AG04449 (cell line): ENCODE data around the gene PIP5K1B.

Experiments
- CTCF ChIA-PET: fragments of 350-600 bp; formaldehyde crosslinking; extraction: SDS; loops from one replicate; lab custom pipeline; 2021; ENCODE audit warnings: antibody characterized with exemption; lab: Yijun Ruan, JAX
- POLR2A ChIA-PET: fragments of 400-600, 350-600 bp; formaldehyde crosslinking; extraction: SDS; loops from one replicate; lab custom pipeline; 2020; ENCODE audit warnings: antibody characterized with exemption, inconsistent platforms; lab: Yijun Ruan, JAX
- DNase-seq: peaks from one replicate; pipeline ENCODE4 v3.0.0-alpha.2; 2010; ENCODE audit warnings: low read depth, low spot score
- H3K4me3 ChIP-seq: 2 replicates; pipeline ENCODE4 v1.5.1; 2011; ENCODE audit warnings: low read depth, mild to moderate bottlenecking, control low read depth, low read length
- TF ChIP-seq, protein P1 (sequence below): IDR thresholded peaks from one replicate; pipeline ENCODE4 v1.5.1; 2011; ENCODE audit warnings: mild to moderate bottlenecking, moderate library complexity, low read length, control low read depth, inconsistent platforms; ENCODE audit not compliant: insufficient read depth; ENCODE audit errors: missing control alignments

Gene PIP5K1B

DNA sequence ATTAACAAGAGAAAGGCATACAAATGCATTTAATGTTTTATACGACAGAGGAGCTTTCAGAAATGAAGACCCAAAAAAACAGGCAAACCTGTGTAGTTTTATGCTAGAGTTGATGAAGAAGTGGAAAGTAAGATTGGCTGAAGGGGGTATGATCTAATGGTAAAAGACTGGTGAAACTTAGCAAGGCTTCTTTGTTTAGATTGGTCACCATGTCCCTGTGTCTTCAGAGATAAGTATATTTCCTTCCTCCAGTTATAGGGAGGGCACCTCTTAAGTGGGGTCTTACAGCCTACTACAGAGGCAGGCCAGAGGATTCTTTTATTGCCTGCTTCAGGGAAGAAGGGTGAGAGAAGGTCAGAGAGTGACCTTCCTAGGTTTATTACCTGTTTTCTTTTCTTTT, 252.4 kb downstream of the PIP5K1B start:
- POLR2A ChIA-PET: no interaction called here
- no peak overlapping the region for H3K4me3 ChIP-seq
- TF ChIP-seq, protein P1, sequence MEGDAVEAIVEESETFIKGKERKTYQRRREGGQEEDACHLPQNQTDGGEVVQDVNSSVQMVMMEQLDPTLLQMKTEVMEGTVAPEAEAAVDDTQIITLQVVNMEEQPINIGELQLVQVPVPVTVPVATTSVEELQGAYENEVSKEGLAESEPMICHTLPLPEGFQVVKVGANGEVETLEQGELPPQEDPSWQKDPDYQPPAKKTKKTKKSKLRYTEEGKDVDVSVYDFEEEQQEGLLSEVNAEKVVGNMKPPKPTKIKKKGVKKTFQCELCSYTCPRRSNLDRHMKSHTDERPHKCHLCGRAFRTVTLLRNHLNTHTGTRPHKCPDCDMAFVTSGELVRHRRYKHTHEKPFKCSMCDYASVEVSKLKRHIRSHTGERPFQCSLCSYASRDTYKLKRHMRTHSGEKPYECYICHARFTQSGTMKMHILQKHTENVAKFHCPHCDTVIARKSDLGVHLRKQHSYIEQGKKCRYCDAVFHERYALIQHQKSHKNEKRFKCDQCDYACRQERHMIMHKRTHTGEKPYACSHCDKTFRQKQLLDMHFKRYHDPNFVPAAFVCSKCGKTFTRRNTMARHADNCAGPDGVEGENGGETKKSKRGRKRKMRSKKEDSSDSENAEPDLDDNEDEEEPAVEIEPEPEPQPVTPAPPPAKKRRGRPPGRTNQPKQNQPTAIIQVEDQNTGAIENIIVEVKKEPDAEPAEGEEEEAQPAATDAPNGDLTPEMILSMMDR: no peak
- CTCF ChIA-PET: no interaction called here
- no peak for DNase-seq

DNA sequence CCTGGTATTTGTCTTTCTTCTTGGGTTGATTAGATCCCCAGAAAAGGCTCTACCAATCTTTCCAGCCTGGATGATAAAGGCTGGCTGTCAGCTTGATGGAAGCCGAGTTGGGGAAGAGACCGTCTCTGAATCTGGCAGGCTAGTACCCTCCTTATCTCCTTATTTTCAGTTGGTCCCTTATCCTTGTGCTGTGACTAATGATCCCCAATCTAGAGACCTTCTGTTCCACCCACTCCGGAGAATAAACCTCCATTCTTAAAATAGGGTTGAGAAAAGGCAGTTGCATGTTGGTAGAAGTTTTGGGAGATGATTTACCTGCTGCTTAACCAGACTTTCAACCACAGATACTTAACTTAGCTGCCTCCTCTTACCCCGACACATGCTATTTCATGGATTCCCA, 256.5 kb downstream of the PIP5K1B start:
- no peak for DNase-seq
- TF ChIP-seq, protein P1: no peak
- CTCF ChIA-PET: no interaction called here
- H3K4me3 ChIP-seq: no peak overlapping the region
- POLR2A ChIA-PET: no interaction called here

DNA sequence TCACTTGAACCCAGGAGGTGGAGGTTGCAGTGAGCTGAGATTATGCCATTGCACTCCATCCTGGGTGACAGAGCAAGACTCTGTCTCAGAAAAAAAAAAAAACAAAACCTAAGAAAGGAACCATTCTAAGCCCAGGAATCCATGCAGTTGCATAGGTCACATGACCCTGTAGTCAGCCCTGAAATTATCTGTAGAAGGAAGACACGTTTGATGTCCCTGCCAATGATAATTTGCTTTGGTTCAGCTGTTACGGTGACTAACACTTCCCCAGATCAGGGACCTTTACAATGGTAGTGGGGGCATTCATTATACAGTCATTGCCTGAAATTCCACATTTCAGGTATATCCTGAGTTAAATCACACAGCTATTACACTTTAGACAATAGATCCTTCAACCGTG, 258.4 kb downstream of the PIP5K1B start:
- ChIA-PET CTCF (no interaction called here), POLR2A (no interaction called here)
- TF ChIP-seq, protein P1: no peak
- H3K4me3 ChIP-seq: no peak overlapping the region
- DNase-seq: no peak

DNA sequence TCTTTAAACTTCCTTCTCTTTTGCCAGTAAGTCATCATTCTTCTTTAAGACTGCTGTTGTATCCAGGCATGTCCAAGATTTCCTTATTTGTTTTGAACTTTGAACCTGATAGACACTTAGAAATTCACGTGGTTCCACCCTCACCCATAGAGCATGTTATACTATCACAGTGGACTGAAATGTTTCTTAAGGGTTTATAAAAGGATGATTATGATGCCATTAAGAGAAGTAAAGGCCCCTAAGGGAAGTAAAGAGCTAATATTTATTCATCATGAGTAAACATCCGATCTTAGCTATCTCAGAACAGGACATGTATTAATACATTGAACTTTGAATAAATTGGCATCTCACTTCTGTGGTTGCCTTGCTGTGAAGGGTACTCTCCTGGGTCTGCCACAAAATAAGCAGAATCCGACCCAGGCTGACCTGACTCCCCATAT, 259.1 kb downstream of the PIP5K1B start:
- POLR2A ChIA-PET: no interaction called here
- TF ChIP-seq, protein P1: no peak
- CTCF ChIA-PET: no interaction called here
- DNase-seq: no peak
- H3K4me3 ChIP-seq: no peak overlapping the region

DNA sequence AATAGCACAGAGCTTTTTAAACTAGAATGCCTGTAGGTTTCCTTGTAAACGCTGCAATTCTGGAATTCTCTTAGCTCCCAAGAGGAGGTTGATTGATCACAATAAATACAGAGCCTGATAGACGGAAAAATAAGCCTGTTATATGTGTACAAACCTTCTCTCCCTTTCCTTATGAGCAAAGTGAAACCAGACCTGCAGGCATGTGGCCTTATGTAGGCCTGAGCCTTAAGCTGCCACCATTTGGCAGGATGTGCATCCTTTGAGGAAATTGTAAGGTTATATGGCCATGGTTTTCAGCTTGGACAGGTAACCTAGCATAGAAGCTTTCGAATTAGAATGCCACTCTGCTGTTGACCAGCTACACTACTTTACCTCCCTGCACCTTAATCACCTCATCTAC, 259.7 kb downstream of the PIP5K1B start:
- ChIA-PET CTCF (no interaction called here), POLR2A (no interaction called here)
- TF ChIP-seq, protein P1: no peak
- H3K4me3 ChIP-seq: no peak overlapping the region
- no peak for DNase-seq

DNA sequence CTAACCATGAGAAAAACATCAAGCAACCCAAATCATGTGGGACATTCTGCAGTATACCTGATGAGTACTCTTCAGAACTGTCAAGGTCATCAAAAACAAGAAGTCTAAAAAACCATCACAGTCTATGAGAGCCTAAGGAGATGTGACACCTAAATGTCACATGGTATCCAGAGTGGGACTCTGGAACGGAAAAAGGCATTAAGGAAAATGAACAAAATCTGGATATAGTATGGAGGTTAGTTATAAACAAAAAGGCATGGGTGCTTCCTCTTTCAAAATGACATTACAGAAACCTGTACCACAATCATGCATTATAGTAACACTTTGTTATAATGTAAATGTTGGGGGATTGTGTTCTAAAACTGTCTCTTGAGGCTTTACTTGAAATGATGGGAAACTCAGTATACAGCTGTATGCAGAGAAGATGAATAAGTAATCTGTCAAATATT, 261.5 kb downstream of the PIP5K1B start:
- ChIA-PET CTCF (no interaction called here), POLR2A (no interaction called here)
- DNase-seq: no peak
- no peak overlapping the region for H3K4me3 ChIP-seq
- TF ChIP-seq, protein P1: no peak
